Adrenal gland (tissue), 5 donors: ENCODE results near the gene GTF2A2.

Source experiments
- POLR2A ChIP-seq, 2 donors: fragments of 450-650 bp; IDR thresholded peaks; one replicate each; pipeline ENCODE4 v1.6.1; 2017; ENCODE audit warnings: antibody characterized with exemption in 2 of 2, mild to moderate bottlenecking in 2 of 2, moderate library complexity in 1 of 2
- TF ChIP-seq, protein P1 (sequence below), 6 experiments: fragments of 450-650 bp in 4 of 6; fragments of 200-600 bp in 2 of 6; sonication (generic) in 1 of 6; IDR thresholded peaks; 1 replicate in 5 of 6; 2 replicates in 1 of 6; pipeline versions ENCODE4 v1.5.1 to v1.8.0; 2016 to 2021; ENCODE audit warnings: antibody characterized with exemption in 6 of 6, mild to moderate bottlenecking in 2 of 6, moderate library complexity in 1 of 6
- donor health status: DM: no; HTN: no; CAD: no.

DNA sequence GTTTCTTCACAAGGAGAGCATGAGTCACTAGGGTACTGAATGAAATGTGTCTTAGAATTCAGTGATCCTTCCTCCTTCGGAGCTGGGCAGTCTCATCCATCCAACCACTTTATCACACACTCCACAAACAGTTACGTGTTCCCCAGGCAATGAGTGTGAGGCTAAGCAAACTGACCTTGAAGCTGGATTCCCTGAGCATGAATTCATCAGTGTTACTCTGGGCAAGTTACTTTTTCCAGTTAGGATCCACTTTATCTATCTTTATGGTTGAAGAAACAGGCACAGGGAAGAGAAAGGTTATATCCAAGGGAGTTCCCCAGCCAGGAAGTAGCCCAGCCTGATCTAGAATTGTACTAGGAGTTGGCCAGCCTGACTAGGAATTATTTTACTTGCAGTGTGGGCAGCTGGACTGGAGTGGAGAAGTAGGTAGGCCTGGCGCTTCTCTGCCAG, 62.8 kb downstream of the GTF2A2 start:
- TF ChIP-seq, protein P1, sequence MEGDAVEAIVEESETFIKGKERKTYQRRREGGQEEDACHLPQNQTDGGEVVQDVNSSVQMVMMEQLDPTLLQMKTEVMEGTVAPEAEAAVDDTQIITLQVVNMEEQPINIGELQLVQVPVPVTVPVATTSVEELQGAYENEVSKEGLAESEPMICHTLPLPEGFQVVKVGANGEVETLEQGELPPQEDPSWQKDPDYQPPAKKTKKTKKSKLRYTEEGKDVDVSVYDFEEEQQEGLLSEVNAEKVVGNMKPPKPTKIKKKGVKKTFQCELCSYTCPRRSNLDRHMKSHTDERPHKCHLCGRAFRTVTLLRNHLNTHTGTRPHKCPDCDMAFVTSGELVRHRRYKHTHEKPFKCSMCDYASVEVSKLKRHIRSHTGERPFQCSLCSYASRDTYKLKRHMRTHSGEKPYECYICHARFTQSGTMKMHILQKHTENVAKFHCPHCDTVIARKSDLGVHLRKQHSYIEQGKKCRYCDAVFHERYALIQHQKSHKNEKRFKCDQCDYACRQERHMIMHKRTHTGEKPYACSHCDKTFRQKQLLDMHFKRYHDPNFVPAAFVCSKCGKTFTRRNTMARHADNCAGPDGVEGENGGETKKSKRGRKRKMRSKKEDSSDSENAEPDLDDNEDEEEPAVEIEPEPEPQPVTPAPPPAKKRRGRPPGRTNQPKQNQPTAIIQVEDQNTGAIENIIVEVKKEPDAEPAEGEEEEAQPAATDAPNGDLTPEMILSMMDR (IDR thresholded peaks at IDR 0.05) = no peak
- no peak for TF ChIP-seq POLR2A (IDR thresholded peaks at IDR 0.05)
